ENCODE results near the gene CLCNKA.

The CLCNKA gene

GRCh38 chr1:16077406-16078245, 55.8 kb downstream of the CLCNKA start:
- no peak for DNase-seq

GRCh38 chr1:16078925-16079656, 57.3 kb downstream of the CLCNKA start:
- DNase-seq = peak in 41 of 51 donors; percentile 19 to 86 (median 58)

GRCh38 chr1:16080422-16081150, 58.8 kb downstream of the CLCNKA start:
- no peak for DNase-seq

GRCh38 chr1:16081636-16082035, 59.8 kb downstream of the CLCNKA start:
- DNase-seq = no peak

- DNase-seq = peak in 10 of 51 donors; percentile 15 to 44 (median 30)
Observed at GRCh38 chr1:16082283-16083038, 60.6 kb downstream of the CLCNKA start.

GRCh38 chr1:16083486-16083885, 61.6 kb downstream of the CLCNKA start:
- no peak for DNase-seq

Measured in hypothalamus (tissue), 51 donors.